Measurements from ENCODE around the gene TAS1R3.

TAS1R3 gene

GRCh38 chr1:1340185-1340584 is 9.1 kb downstream of the TAS1R3 start:
- Histone ChIP-seq H3K36me3 (replicated peaks) (peaks cover 40% of the 10 kb centered on the region), H3K9me3 (no peaks in the 10 kb centered on the region), H3K4me1 (no peaks in the 10 kb centered on the region), H3K27me3 (ENCODE audit: low read depth) (no peaks in the 10 kb centered on the region), H3K4me3 (no peak overlapping the region)
- in situ Hi-C loops (cut with MboI; ENCODE audit: low sequenced_read_pairs): no loop called here
- no peak for DNase-seq (ENCODE audit: low spot score in 2 of 2)

GRCh38 chr1:1340791-1341548 is 9.9 kb downstream of the TAS1R3 start:
- Histone ChIP-seq H3K4me1 (no peaks in the 10 kb centered on the region), H3K9me3 (no peaks in the 10 kb centered on the region), H3K36me3 (replicated peaks) (peaks cover 38% of the 10 kb centered on the region), H3K27me3 (ENCODE audit: low read depth) (no peaks in the 10 kb centered on the region), H3K4me3 (no peak overlapping the region)
- in situ Hi-C loops (cut with MboI; ENCODE audit: low sequenced_read_pairs): no loop called here
- DNase-seq (ENCODE audit: low spot score in 2 of 2): no peak

GRCh38 chr1:1341549-1342021 is 10.5 kb downstream of the TAS1R3 start:
- Histone ChIP-seq H3K27me3 (ENCODE audit: low read depth) (no peaks in the 10 kb centered on the region), H3K4me3 (no peak overlapping the region), H3K36me3 (replicated peaks) (peaks cover 36% of the 10 kb centered on the region), H3K4me1 (no peaks in the 10 kb centered on the region), H3K9me3 (no peaks in the 10 kb centered on the region)
- in situ Hi-C loops (cut with MboI; ENCODE audit: low sequenced_read_pairs): no loop called here
- no peak for DNase-seq (ENCODE audit: low spot score in 2 of 2)

GRCh38 chr1:1342061-1342562 is 11.0 kb downstream of the TAS1R3 start:
- Histone ChIP-seq H3K4me3 (no peak overlapping the region), H3K36me3 (replicated peaks) (peaks cover 30% of the 10 kb centered on the region), H3K27me3 (ENCODE audit: low read depth) (no peaks in the 10 kb centered on the region), H3K9me3 (no peaks in the 10 kb centered on the region), H3K4me1 (no peaks in the 10 kb centered on the region)
- no peak for DNase-seq (ENCODE audit: low spot score in 2 of 2)
- in situ Hi-C loops (cut with MboI; ENCODE audit: low sequenced_read_pairs): no loop called here

- in situ Hi-C loops (cut with MboI; ENCODE audit: low sequenced_read_pairs): no loop called here
These were observed 11.6 kb downstream of the TAS1R3 start for GRCh38 chr1:1342584-1343115.

GRCh38 chr1:1343811-1344421 is 12.8 kb downstream of the TAS1R3 start:
- DNase-seq (ENCODE audit: low spot score in 2 of 2): no peak
- no peaks in the 10 kb centered on the region for H3K27me3 ChIP-seq (ENCODE audit: low read depth)
- no peaks in the 10 kb centered on the region for H3K4me1 ChIP-seq
- no peaks in the 10 kb centered on the region for H3K9me3 ChIP-seq
- H3K4me3 ChIP-seq: no peak overlapping the region
- in situ Hi-C loops (cut with MboI; ENCODE audit: low sequenced_read_pairs): no loop called here
- peaks cover 18% of the 10 kb centered on the region for H3K36me3 ChIP-seq (replicated peaks)

More at GRCh38 chr1:1342584-1343115, 11.6 kb downstream of the TAS1R3 start:
- Histone ChIP-seq H3K4me1 (no peaks in the 10 kb centered on the region), H3K27me3 (ENCODE audit: low read depth) (no peaks in the 10 kb centered on the region), H3K36me3 (replicated peaks) (peaks cover 26% of the 10 kb centered on the region), H3K4me3 (no peak overlapping the region), H3K9me3 (no peaks in the 10 kb centered on the region)
- no peak for DNase-seq (ENCODE audit: low spot score in 2 of 2)

- no peaks in the 10 kb centered on the region for H3K27me3 ChIP-seq (ENCODE audit: low read depth)
- no peaks in the 10 kb centered on the region for H3K4me1 ChIP-seq
- H3K4me3 ChIP-seq: no peak overlapping the region
- peak in 1 of 2 experiments; percentile 62 for DNase-seq (ENCODE audit: low spot score in 2 of 2)
- no peaks in the 10 kb centered on the region for H3K9me3 ChIP-seq
- in situ Hi-C loops (cut with MboI; ENCODE audit: low sequenced_read_pairs): no loop called here
- H3K36me3 ChIP-seq (replicated peaks): peaks cover 15% of the 10 kb centered on the region
These were observed 13.7 kb downstream of the TAS1R3 start for GRCh38 chr1:1344655-1345361.

GRCh38 chr1:1345384-1345783 is 14.3 kb downstream of the TAS1R3 start:
- H3K27me3 ChIP-seq (ENCODE audit: low read depth): no peaks in the 10 kb centered on the region
- in situ Hi-C loops (cut with MboI; ENCODE audit: low sequenced_read_pairs): no loop called here
- peaks cover 11% of the 10 kb centered on the region for H3K36me3 ChIP-seq (replicated peaks)
- H3K4me1 ChIP-seq: no peaks in the 10 kb centered on the region
- no peaks in the 10 kb centered on the region for H3K9me3 ChIP-seq
- no peak overlapping the region for H3K4me3 ChIP-seq
- no peak for DNase-seq (ENCODE audit: low spot score in 2 of 2)

- Histone ChIP-seq H3K4me3 (no peak overlapping the region), H3K9me3 (no peaks in the 10 kb centered on the region), H3K36me3 (replicated peaks) (peaks cover 10% of the 10 kb centered on the region), H3K27me3 (ENCODE audit: low read depth) (no peaks in the 10 kb centered on the region), H3K4me1 (no peaks in the 10 kb centered on the region)
- in situ Hi-C loops (cut with MboI; ENCODE audit: low sequenced_read_pairs): no loop called here
- no peak for DNase-seq (ENCODE audit: low spot score in 2 of 2)
These were observed 14.9 kb downstream of the TAS1R3 start for GRCh38 chr1:1345860-1346500.

- Histone ChIP-seq H3K9me3 (no peaks in the 10 kb centered on the region), H3K27me3 (ENCODE audit: low read depth) (no peaks in the 10 kb centered on the region), H3K4me3 (no peak overlapping the region), H3K4me1 (no peaks in the 10 kb centered on the region), H3K36me3 (replicated peaks) (peaks cover 5% of the 10 kb centered on the region)
- in situ Hi-C loops (cut with MboI; ENCODE audit: low sequenced_read_pairs): no loop called here
- DNase-seq (ENCODE audit: low spot score in 2 of 2): no peak
These were observed 15.4 kb downstream of the TAS1R3 start for GRCh38 chr1:1346501-1346890.

GRCh38 chr1:1347026-1347595 is 16.0 kb downstream of the TAS1R3 start:
- in situ Hi-C loops (cut with MboI; ENCODE audit: low sequenced_read_pairs): no loop called here
- Histone ChIP-seq H3K4me3 (peak overlapping the region; percentile 57), H3K36me3 (replicated peaks) (no peaks in the 10 kb centered on the region; the same call in none of the 2 replicates)

GRCh38 chr1:1347663-1348419 is 16.8 kb downstream of the TAS1R3 start:
- Histone ChIP-seq H3K4me3 (peak overlapping the region; percentile 57), H3K9me3 (no peaks in the 10 kb centered on the region), H3K4me1 (no peaks in the 10 kb centered on the region), H3K27me3 (ENCODE audit: low read depth) (no peaks in the 10 kb centered on the region), H3K36me3 (replicated peaks) (no peaks in the 10 kb centered on the region; the same call in 1 of the 2 replicates)
- DNase-seq (ENCODE audit: low spot score in 2 of 2): peak; percentile 37 to 72
- in situ Hi-C loops (cut with MboI; ENCODE audit: low sequenced_read_pairs): no loop called here

More at GRCh38 chr1:1347026-1347595, 16.0 kb downstream of the TAS1R3 start:
- Histone ChIP-seq H3K27me3 (ENCODE audit: low read depth) (no peaks in the 10 kb centered on the region), H3K9me3 (no peaks in the 10 kb centered on the region), H3K4me1 (no peaks in the 10 kb centered on the region)
- no peak for DNase-seq (ENCODE audit: low spot score in 2 of 2)

Data from HAP-1 (cell line).